ENCODE results near the gene CBARP. TPM values are rescaled to one million over a fixed set of nuclear protein-coding genes. Genes with fewer than 3 reads are reported as not detected.

The CBARP gene
- total and polyA plus RNA-seq, 2 experiments from 2014 or later, result 0.41 to 4.5 TPM

- H4K20me1 ChIP-seq (ENCODE audit: insufficient read depth), result no peaks in the 10 kb centered on the region
- no peaks in the 10 kb centered on the region for H3K9me2 ChIP-seq (ENCODE audit: insufficient read depth)
- TF ChIP-seq EZH2 (IDR thresholded peaks at IDR 0.05; ENCODE audit: insufficient read depth, poor library complexity, severe bottlenecking) (no peak), EZH2phosphoT487 (IDR thresholded peaks at IDR 0.05; ENCODE audit: insufficient read depth, low read depth) (no peak)
- WGBS, 2 experiments (ENCODE audit: low coverage in 1 of 2, low lambda C conversion rate in 2 of 2, missing lambda C conversion rate in 2 of 2), result 89 to 94% methylated on average over 10 of the region's 10 CpGs
- in situ Hi-C loops (cut with MboI), result no loop called here
- H3F3A ChIP-seq (ENCODE audit: insufficient read depth), result peaks cover 14% of the 10 kb centered on the region
- peaks cover 16% of the 10 kb centered on the region for H3K4me1 ChIP-seq (ENCODE audit: insufficient read depth)
- H2AFZ ChIP-seq, result no peak overlapping the region
- no peaks in the 10 kb centered on the region for H3K36me3 ChIP-seq (ENCODE audit: low read depth)
- H3K27ac ChIP-seq, result no peak overlapping the region
- H3K9me3 ChIP-seq (ENCODE audit: low read depth), result no peaks in the 10 kb centered on the region
- no peak overlapping the region for H3K9ac ChIP-seq
- DNase-seq, result no peak
- no peaks in the 10 kb centered on the region for H3K27me3 ChIP-seq (replicated peaks; ENCODE audit: insufficient read depth)
- H3K4me3 ChIP-seq, result no peak overlapping the region
- no peak overlapping the region for H3K4me2 ChIP-seq (ENCODE audit: unreplicated experiment)
- no peaks in the 10 kb centered on the region for H3K79me2 ChIP-seq (ENCODE audit: insufficient read depth)
These were observed 55.7 kb downstream of the CBARP start for GRCh38 chr19:1182068-1182467.

- no peaks in the 10 kb centered on the region for H3K36me3 ChIP-seq (ENCODE audit: low read depth)
- no peaks in the 10 kb centered on the region for H3K27me3 ChIP-seq (replicated peaks; ENCODE audit: insufficient read depth)
- TF ChIP-seq EZH2 (IDR thresholded peaks at IDR 0.05; ENCODE audit: insufficient read depth, poor library complexity, severe bottlenecking), result no peak
- TF ChIP-seq EZH2phosphoT487 (IDR thresholded peaks at IDR 0.05; ENCODE audit: insufficient read depth, low read depth), result no peak
- in situ Hi-C loops (cut with MboI), result no loop called here
- peaks cover 19% of the 10 kb centered on the region for H3F3A ChIP-seq (ENCODE audit: insufficient read depth)
- no peak for DNase-seq
- no peaks in the 10 kb centered on the region for H3K9me2 ChIP-seq (ENCODE audit: insufficient read depth)
- no peaks in the 10 kb centered on the region for H4K20me1 ChIP-seq (ENCODE audit: insufficient read depth)
- no peak overlapping the region for H3K27ac ChIP-seq
- no peak overlapping the region for H3K4me2 ChIP-seq (ENCODE audit: unreplicated experiment)
- H3K4me1 ChIP-seq (ENCODE audit: insufficient read depth), result peaks cover 20% of the 10 kb centered on the region
- WGBS, 2 experiments (ENCODE audit: low coverage in 1 of 2, low lambda C conversion rate in 2 of 2, missing lambda C conversion rate in 2 of 2), result 92 to 93% methylated on average over 11 of the region's 11 CpGs
- H2AFZ ChIP-seq, result no peak overlapping the region
- no peaks in the 10 kb centered on the region for H3K79me2 ChIP-seq (ENCODE audit: insufficient read depth)
- H3K4me3 ChIP-seq, result no peak overlapping the region
- H3K9ac ChIP-seq, result no peak overlapping the region
- no peaks in the 10 kb centered on the region for H3K9me3 ChIP-seq (ENCODE audit: low read depth)
These were observed 56.2 kb downstream of the CBARP start for GRCh38 chr19:1181606-1182005.

Other genes starting within 250 kb of the CBARP start
- gene GRIN3B, start 237.6 kb downstream of the CBARP start, total RNA-seq (2014; rRNA removed; shearing (Covaris generic)), result 0.25 and 0.54 TPM in 2 replicates
- not detected in 2 replicates for gene GRIN3B, start 237.6 kb downstream of the CBARP start, polyA plus RNA-seq (2016; fragmentation: Nextera tagmentation; extraction: Ambion mirVana)
- gene TMEM259, start 216.9 kb downstream of the CBARP start, total RNA-seq (2014; rRNA removed; shearing (Covaris generic)), result 132 and 169 TPM in 2 replicates
- gene TMEM259, start 216.9 kb downstream of the CBARP start, polyA plus RNA-seq (2016; fragmentation: Nextera tagmentation; extraction: Ambion mirVana), result 76.7 and 79.7 TPM in 2 replicates
- not detected in 2 replicates for gene RNU6-2, start 216.5 kb downstream of the CBARP start, total RNA-seq (2014; rRNA removed; shearing (Covaris generic))
- gene RNU6-2, start 216.5 kb downstream of the CBARP start, polyA plus RNA-seq (2016; fragmentation: Nextera tagmentation; extraction: Ambion mirVana), result not detected in 2 replicates
- 239 and 244 TPM in 2 replicates for gene CNN2, start 211.4 kb downstream of the CBARP start, total RNA-seq (2014; rRNA removed; shearing (Covaris generic))
- 400 and 415 TPM in 2 replicates for gene CNN2, start 211.4 kb downstream of the CBARP start, polyA plus RNA-seq (2016; fragmentation: Nextera tagmentation; extraction: Ambion mirVana)
- 1.1 and 2.1 TPM in 2 replicates for gene ABCA7, start 197.9 kb downstream of the CBARP start, total RNA-seq (2014; rRNA removed; shearing (Covaris generic))
- gene ABCA7, start 197.9 kb downstream of the CBARP start, polyA plus RNA-seq (2016; fragmentation: Nextera tagmentation; extraction: Ambion mirVana), result 1.7 and 2.6 TPM in 2 replicates
- 1.5 and 6.3 TPM in 2 replicates for gene ARHGAP45, start 170.8 kb downstream of the CBARP start, total RNA-seq (2014; rRNA removed; shearing (Covaris generic))
- 3.2 and 3.5 TPM in 2 replicates for gene ARHGAP45, start 170.8 kb downstream of the CBARP start, polyA plus RNA-seq (2016; fragmentation: Nextera tagmentation; extraction: Ambion mirVana)
- gene POLR2E, start 142.6 kb downstream of the CBARP start, total RNA-seq (2014; rRNA removed; shearing (Covaris generic)), result 172 and 233 TPM in 2 replicates
- 336 and 347 TPM in 2 replicates for gene POLR2E, start 142.6 kb downstream of the CBARP start, polyA plus RNA-seq (2016; fragmentation: Nextera tagmentation; extraction: Ambion mirVana)
- 298 and 323 TPM in 2 replicates for gene GPX4, start 134.0 kb downstream of the CBARP start, total RNA-seq (2014; rRNA removed; shearing (Covaris generic))
- gene GPX4, start 134.0 kb downstream of the CBARP start, polyA plus RNA-seq (2016; fragmentation: Nextera tagmentation; extraction: Ambion mirVana), result 601 and 607 TPM in 2 replicates
- gene SBNO2, start 63.7 kb downstream of the CBARP start, total RNA-seq (2014; rRNA removed; shearing (Covaris generic)), result 64.5 and 70.4 TPM in 2 replicates
- 7.5 and 11.9 TPM in 2 replicates for gene SBNO2, start 63.7 kb downstream of the CBARP start, polyA plus RNA-seq (2016; fragmentation: Nextera tagmentation; extraction: Ambion mirVana)
- 64.1 and 66.5 TPM in 2 replicates for gene STK11, start 32.2 kb downstream of the CBARP start, total RNA-seq (2014; rRNA removed; shearing (Covaris generic))
- gene STK11, start 32.2 kb downstream of the CBARP start, polyA plus RNA-seq (2016; fragmentation: Nextera tagmentation; extraction: Ambion mirVana), result 4.3 and 4.6 TPM in 2 replicates
- 27.4 and 38.9 TPM in 2 replicates for gene ATP5F1D, start 3.7 kb upstream of the CBARP start, total RNA-seq (2014; rRNA removed; shearing (Covaris generic))
- 287 and 290 TPM in 2 replicates for gene ATP5F1D, start 3.7 kb upstream of the CBARP start, polyA plus RNA-seq (2016; fragmentation: Nextera tagmentation; extraction: Ambion mirVana)
- gene MIDN, start 10.6 kb upstream of the CBARP start, total RNA-seq (2014; rRNA removed; shearing (Covaris generic)), result 9.4 and 18.5 TPM in 2 replicates
- gene MIDN, start 10.6 kb upstream of the CBARP start, polyA plus RNA-seq (2016; fragmentation: Nextera tagmentation; extraction: Ambion mirVana), result 3.1 and 4.0 TPM in 2 replicates
- gene CIRBP, start 31.3 kb upstream of the CBARP start, total RNA-seq (2014; rRNA removed; shearing (Covaris generic)), result 239 and 392 TPM in 2 replicates
- gene CIRBP, start 31.3 kb upstream of the CBARP start, polyA plus RNA-seq (2016; fragmentation: Nextera tagmentation; extraction: Ambion mirVana), result 163 and 185 TPM in 2 replicates
- gene FAM174C, start 37.5 kb upstream of the CBARP start, total RNA-seq (2014; rRNA removed; shearing (Covaris generic)), result 61.5 and 84.5 TPM in 2 replicates
- 67.8 and 81.6 TPM in 2 replicates for gene FAM174C, start 37.5 kb upstream of the CBARP start, polyA plus RNA-seq (2016; fragmentation: Nextera tagmentation; extraction: Ambion mirVana)
- not detected in 2 replicates for gene EFNA2, start 47.9 kb upstream of the CBARP start, total RNA-seq (2014; rRNA removed; shearing (Covaris generic))
- gene EFNA2, start 47.9 kb upstream of the CBARP start, polyA plus RNA-seq (2016; fragmentation: Nextera tagmentation; extraction: Ambion mirVana), result not detected in 2 replicates
- gene NDUFS7, start 145.9 kb upstream of the CBARP start, total RNA-seq (2014; rRNA removed; shearing (Covaris generic)), result 64.1 and 67.1 TPM in 2 replicates
- gene NDUFS7, start 145.9 kb upstream of the CBARP start, polyA plus RNA-seq (2016; fragmentation: Nextera tagmentation; extraction: Ambion mirVana), result 173 and 177 TPM in 2 replicates
- gene GAMT, start 163.5 kb upstream of the CBARP start, total RNA-seq (2014; rRNA removed; shearing (Covaris generic)), result 39.8 and 43.7 TPM in 2 replicates
- 40.1 and 43.1 TPM in 2 replicates for gene GAMT, start 163.5 kb upstream of the CBARP start, polyA plus RNA-seq (2016; fragmentation: Nextera tagmentation; extraction: Ambion mirVana)
- gene DAZAP1, start 169.6 kb upstream of the CBARP start, total RNA-seq (2014; rRNA removed; shearing (Covaris generic)), result 56.6 and 59.4 TPM in 2 replicates
- gene DAZAP1, start 169.6 kb upstream of the CBARP start, polyA plus RNA-seq (2016; fragmentation: Nextera tagmentation; extraction: Ambion mirVana), result 11.0 and 12.8 TPM in 2 replicates
- 1,256 and 1,289 TPM in 2 replicates for gene RPS15, start 200.4 kb upstream of the CBARP start, total RNA-seq (2014; rRNA removed; shearing (Covaris generic))
- 921 and 947 TPM in 2 replicates for gene RPS15, start 200.4 kb upstream of the CBARP start, polyA plus RNA-seq (2016; fragmentation: Nextera tagmentation; extraction: Ambion mirVana)
- gene APC2, start 212.1 kb upstream of the CBARP start, total RNA-seq (2014; rRNA removed; shearing (Covaris generic)), result 0.11 TPM in 1 of 2 replicates, not detected in the other
- 0.10 and 0.11 TPM in 2 replicates for gene APC2, start 212.1 kb upstream of the CBARP start, polyA plus RNA-seq (2016; fragmentation: Nextera tagmentation; extraction: Ambion mirVana)
- gene C19orf25, start 241.2 kb upstream of the CBARP start, total RNA-seq (2014; rRNA removed; shearing (Covaris generic)), result 35.9 and 40.2 TPM in 2 replicates
- 33.2 and 34.7 TPM in 2 replicates for gene C19orf25, start 241.2 kb upstream of the CBARP start, polyA plus RNA-seq (2016; fragmentation: Nextera tagmentation; extraction: Ambion mirVana)

Data from GM23248 (cell line).